Activated T-helper 17 cell treated with anti-CD3 and anti-CD28 coated beads, Interleukin-2, amount 50 U/mL, for 72 hours (primary cell): ENCODE results near the gene C4B. TPM values are rescaled to one million over a fixed set of nuclear protein-coding genes. Genes with fewer than 3 reads are reported as not detected.
"Not testable (repeated sequence)": the region's sequence is repeated elsewhere in the genome, so short reads cannot be mapped to it uniquely, and the experiment has no call there.

Experiments
- ATAC-seq: fragments of 150-1000 bp; cut with Tn5 transposase; replicated peaks from 2 replicates; pipeline ENCODE4 v1.10.0; 2021; ENCODE audit warnings: mild to moderate bottlenecking, moderate library complexity
- H3K27ac Mint-ChIP-seq: one replicate; pipeline ENCODE4 v1.8.0; 2022; ENCODE audit warnings: mixed read lengths
- H3K27me3 Mint-ChIP-seq: one replicate; pipeline ENCODE4 v1.8.0; 2022; ENCODE audit warnings: mixed read lengths
- H3K36me3 Mint-ChIP-seq: one replicate; pipeline ENCODE4 v1.8.0; 2022; ENCODE audit warnings: low read depth, mild to moderate bottlenecking, mixed read lengths
- H3K4me1 Mint-ChIP-seq: one replicate; pipeline ENCODE4 v1.8.0; 2022; ENCODE audit warnings: mixed read lengths
- H3K4me3 Mint-ChIP-seq: one replicate; pipeline ENCODE4 v1.8.0; 2022; ENCODE audit warnings: mild to moderate bottlenecking, mixed read lengths
- H3K9me3 Mint-ChIP-seq: one replicate; pipeline ENCODE4 v1.8.0; 2022; ENCODE audit warnings: mixed read lengths
- total RNA-seq, 2 donors: library from RNA; stranded (reverse); gene quantifications; one replicate each; pipeline ENCODE4 v1.2.3, GENCODE V29; 2022

C4B gene
- total RNA-seq, 2 donors from 2014 or later = 5.9 to 6.1 TPM

GRCh38 chr6:31976065-31976464 is 38.5 kb upstream of the C4B start:
- not testable (repeated sequence) for ATAC-seq, H3K27me3 Mint-ChIP-seq, H3K4me3 Mint-ChIP-seq, H3K9me3 Mint-ChIP-seq, H3K27ac Mint-ChIP-seq
- Mint-ChIP-seq H3K4me1 (peaks cover 10% of the 10 kb centered on the region), H3K36me3 (peaks cover 42% of the 10 kb centered on the region)

GRCh38 chr6:31977816-31978431 is 36.7 kb upstream of the C4B start:
- Mint-ChIP-seq H3K36me3 (peaks cover 28% of the 10 kb centered on the region), H3K27me3 (no peaks in the 10 kb centered on the region), H3K9me3 (no peaks in the 10 kb centered on the region), H3K4me1 (peaks cover 7% of the 10 kb centered on the region), H3K27ac (no peak overlapping the region), H3K4me3 (no peak overlapping the region)
- no peak for ATAC-seq

GRCh38 chr6:31978831-31979230 is 35.8 kb upstream of the C4B start:
- Mint-ChIP-seq H3K27me3 (no peaks in the 10 kb centered on the region), H3K9me3 (no peaks in the 10 kb centered on the region), H3K4me3 (no peak overlapping the region), H3K4me1 (no peaks in the 10 kb centered on the region), H3K27ac (peak overlapping the region; percentile 73), H3K36me3 (peaks cover 19% of the 10 kb centered on the region)
- no peak for ATAC-seq

GRCh38 chr6:31979238-31979898 is 35.2 kb upstream of the C4B start:
- ATAC-seq = no peak
- no peak overlapping the region for H3K4me3 Mint-ChIP-seq
- H3K27me3 Mint-ChIP-seq = no peaks in the 10 kb centered on the region
- H3K4me1 Mint-ChIP-seq = no peaks in the 10 kb centered on the region
- H3K36me3 Mint-ChIP-seq = peaks cover 13% of the 10 kb centered on the region
- H3K27ac Mint-ChIP-seq = peak overlapping the region; percentile 73
- H3K9me3 Mint-ChIP-seq = no peaks in the 10 kb centered on the region

- not testable (repeated sequence) for ATAC-seq, H3K9me3 Mint-ChIP-seq, H3K27me3 Mint-ChIP-seq, H3K36me3 Mint-ChIP-seq, H3K4me1 Mint-ChIP-seq, H3K4me3 Mint-ChIP-seq
- peak overlapping the region; percentile 73 for H3K27ac Mint-ChIP-seq
Measured at GRCh38 chr6:31980195-31980876, 34.3 kb upstream of the C4B start.

- not testable (repeated sequence) for H3K36me3 Mint-ChIP-seq, H3K27ac Mint-ChIP-seq, H3K4me1 Mint-ChIP-seq
Measured at GRCh38 chr6:31980998-31981397, 33.6 kb upstream of the C4B start.

DNA sequence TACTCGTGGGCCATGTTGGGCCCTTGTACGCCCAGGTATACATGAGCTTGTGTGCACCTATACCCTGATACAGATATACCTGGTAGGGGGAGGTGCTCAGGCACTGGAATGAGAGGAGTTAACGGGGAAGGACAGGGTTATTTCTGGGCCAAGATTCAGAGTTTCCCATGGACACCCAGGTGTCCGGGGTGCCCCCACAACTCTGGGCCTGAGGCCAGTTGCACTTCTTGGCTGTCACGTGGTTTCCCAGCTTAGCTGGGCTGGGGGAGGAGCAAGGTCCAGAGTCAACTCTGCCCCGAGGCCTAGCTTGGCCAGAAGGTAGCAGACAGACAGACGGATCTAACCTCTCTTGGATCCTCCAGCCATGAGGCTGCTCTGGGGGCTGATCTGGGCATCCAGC is 32.9 kb upstream of the C4B start, which contains the start of gene C4A:
C4A (plus strand) TSS at position 314 of the 400 bp plus-strand sequence; CDS start at position 365, 51 bp downstream.
- H3K27me3 Mint-ChIP-seq, H3K9me3 Mint-ChIP-seq, H3K4me3 Mint-ChIP-seq, ATAC-seq, H3K4me1 Mint-ChIP-seq, H3K36me3 Mint-ChIP-seq, H3K27ac Mint-ChIP-seq: not testable (repeated sequence)

More at GRCh38 chr6:31980998-31981397, 33.6 kb upstream of the C4B start:
- H3K9me3 Mint-ChIP-seq, H3K4me3 Mint-ChIP-seq, H3K27me3 Mint-ChIP-seq, ATAC-seq: not testable (repeated sequence)

- H3K27ac Mint-ChIP-seq, H3K9me3 Mint-ChIP-seq, H3K4me1 Mint-ChIP-seq, H3K36me3 Mint-ChIP-seq, H3K27me3 Mint-ChIP-seq, ATAC-seq, H3K4me3 Mint-ChIP-seq: not testable (repeated sequence)
Measured at GRCh38 chr6:31989363-31989762, 25.2 kb upstream of the C4B start.

DNA sequence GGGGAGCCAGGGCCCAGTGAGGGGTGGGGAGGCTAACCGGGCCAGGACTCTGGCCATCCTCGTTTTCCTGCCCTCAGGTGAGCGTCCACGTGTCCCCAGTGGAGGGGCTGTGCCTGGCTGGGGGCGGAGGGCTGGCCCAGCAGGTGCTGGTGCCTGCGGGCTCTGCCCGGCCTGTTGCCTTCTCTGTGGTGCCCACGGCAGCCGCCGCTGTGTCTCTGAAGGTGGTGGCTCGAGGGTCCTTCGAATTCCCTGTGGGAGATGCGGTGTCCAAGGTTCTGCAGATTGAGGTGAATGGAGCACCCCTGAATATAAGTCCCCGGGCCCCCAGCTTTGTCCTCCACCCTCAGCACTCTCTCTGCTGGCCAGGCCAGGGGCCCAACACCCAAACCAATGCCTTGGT is 20.2 kb upstream of the C4B start:
- not testable (repeated sequence) for H3K36me3 Mint-ChIP-seq, H3K27me3 Mint-ChIP-seq, H3K27ac Mint-ChIP-seq, H3K4me1 Mint-ChIP-seq, H3K9me3 Mint-ChIP-seq, ATAC-seq, H3K4me3 Mint-ChIP-seq

- not testable (repeated sequence) for H3K36me3 Mint-ChIP-seq, H3K27me3 Mint-ChIP-seq, H3K4me3 Mint-ChIP-seq, ATAC-seq, H3K27ac Mint-ChIP-seq, H3K4me1 Mint-ChIP-seq, H3K9me3 Mint-ChIP-seq
Measured at GRCh38 chr6:31996385-31996784, 18.2 kb upstream of the C4B start.

DNA sequence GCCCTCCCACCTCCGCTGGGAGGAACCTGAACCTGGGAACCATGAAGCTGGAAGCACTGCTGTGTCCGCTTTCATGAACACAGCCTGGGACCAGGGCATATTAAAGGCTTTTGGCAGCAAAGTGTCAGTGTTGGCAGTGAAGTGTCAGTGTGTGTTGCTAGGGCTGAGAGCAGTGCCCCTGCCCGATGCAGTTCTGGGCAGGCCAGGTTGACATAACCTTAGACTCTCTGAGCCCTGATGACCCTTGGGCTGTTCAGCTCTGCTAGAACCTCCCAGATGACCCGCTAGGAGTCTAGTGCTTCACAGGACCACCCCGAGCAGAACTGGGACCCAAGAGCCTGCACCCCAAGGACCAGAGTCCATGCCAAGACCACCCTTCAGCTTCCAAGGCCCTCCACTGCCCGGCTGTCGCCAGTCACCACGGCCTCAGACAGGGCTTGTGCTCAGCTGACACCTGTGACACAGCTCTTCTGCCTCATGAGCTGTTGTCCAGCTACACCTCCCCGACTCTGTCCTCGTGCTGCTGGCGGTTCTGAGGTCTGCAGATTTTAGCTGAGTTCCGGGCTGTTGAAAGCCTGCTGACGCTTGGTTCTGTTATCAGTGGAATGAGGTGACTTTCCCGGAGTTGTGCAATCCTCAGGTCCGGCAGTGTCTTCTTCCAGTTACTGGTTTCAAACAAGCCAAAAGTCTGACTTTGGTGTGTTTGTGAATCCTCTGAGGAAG is 11.9 kb upstream of the C4B start:
- not testable (repeated sequence) for H3K27ac Mint-ChIP-seq, H3K36me3 Mint-ChIP-seq, H3K4me1 Mint-ChIP-seq, H3K27me3 Mint-ChIP-seq, H3K9me3 Mint-ChIP-seq, H3K4me3 Mint-ChIP-seq, ATAC-seq

- not testable (repeated sequence) for ATAC-seq, H3K4me3 Mint-ChIP-seq, H3K36me3 Mint-ChIP-seq, H3K27me3 Mint-ChIP-seq, H3K27ac Mint-ChIP-seq, H3K9me3 Mint-ChIP-seq, H3K4me1 Mint-ChIP-seq
Measured at GRCh38 chr6:32003301-32003700, 11.3 kb upstream of the C4B start.

- not testable (repeated sequence) for H3K4me1 Mint-ChIP-seq, ATAC-seq, H3K27me3 Mint-ChIP-seq, H3K27ac Mint-ChIP-seq, H3K9me3 Mint-ChIP-seq, H3K4me3 Mint-ChIP-seq, H3K36me3 Mint-ChIP-seq
Measured at GRCh38 chr6:32004393-32004792, 10.2 kb upstream of the C4B start.

DNA sequence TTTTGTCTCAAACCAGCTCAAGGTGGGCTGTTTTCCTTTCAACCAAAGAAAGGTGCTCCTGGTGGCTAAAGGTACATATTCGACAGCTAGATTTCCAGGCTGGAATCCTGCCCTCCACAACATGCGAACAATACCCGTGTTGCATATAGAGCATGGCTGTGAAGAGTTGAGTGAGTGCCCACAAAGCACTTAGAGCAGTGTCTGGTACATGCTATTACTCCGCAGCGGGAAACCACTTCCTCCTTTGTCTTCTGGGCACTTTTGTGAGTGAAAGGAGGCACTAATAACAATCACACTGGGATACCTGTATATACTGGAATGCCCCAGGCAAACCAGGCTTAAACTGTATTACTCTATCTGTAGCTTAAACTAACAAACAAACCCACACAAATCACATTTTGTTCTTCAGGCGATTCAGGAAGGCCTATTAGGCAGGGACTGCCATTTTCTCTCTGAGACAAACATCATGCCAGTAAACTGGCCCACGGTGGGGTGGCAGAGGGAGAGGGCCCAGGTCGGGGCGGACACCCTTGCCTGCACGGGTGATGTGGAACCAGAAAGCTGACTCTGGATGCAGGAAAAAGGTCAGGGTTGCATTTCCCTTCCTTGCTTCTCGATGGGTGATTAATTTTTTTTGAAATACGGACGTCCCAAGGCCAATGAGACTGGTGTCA is 9.6 kb upstream of the C4B start:
- H3K27me3 Mint-ChIP-seq, H3K9me3 Mint-ChIP-seq, H3K36me3 Mint-ChIP-seq, H3K4me3 Mint-ChIP-seq, H3K4me1 Mint-ChIP-seq: not testable (repeated sequence)
- peak overlapping the region; percentile 43 for H3K27ac Mint-ChIP-seq
- ATAC-seq = peak; percentile 80
